ENCODE measurements around the gene ALG13. TPM values are rescaled to one million over a fixed set of nuclear protein-coding genes. Genes with fewer than 3 reads are reported as not detected.
"Not testable (repeated sequence)": the region's sequence is repeated elsewhere in the genome, so short reads cannot be mapped to it uniquely, and the experiment has no call there.

ALG13 gene
- total RNA-seq, 1 donor: 97.1 TPM

DNA sequence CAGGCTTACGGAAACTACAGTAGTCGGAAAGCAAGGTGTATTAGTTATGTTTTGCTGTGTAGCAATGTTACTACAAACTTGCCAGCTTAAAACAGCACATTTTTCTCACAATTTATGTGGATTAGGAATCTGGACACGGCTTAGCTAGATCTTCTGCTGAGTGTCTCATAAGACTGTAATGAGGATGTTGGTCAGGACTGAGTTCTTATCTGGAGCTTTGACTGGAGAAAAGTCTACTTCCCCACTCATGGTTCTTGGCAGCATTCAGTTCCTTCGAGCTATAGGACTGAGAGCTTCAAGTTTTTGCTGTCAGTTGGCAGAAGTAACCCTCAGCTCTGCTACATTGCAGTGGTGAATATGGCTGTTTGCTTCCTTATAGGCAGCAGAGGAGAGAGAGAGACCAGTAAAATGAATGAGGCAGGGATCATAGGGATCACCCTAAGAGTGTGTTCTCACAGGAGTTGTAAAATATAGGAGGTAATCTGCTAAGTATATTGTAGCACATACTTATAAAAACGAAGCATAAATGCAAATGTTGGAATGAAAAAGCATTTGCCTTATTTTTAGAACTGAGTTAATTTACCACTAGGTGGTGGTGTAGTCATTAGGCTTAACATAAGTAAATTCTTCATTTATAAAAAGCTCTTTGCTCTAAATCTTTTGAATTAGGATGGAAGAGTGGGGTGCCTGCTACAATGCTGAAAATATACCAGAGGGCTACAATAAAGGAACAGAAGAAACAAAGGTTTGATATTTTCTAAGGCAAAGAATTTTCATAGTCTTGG, 38.6 kb downstream of the ALG13 start:
- Histone ChIP-seq H3K27me3 (ENCODE audit: insufficient read depth, low read length) (no peaks in the 10 kb centered on the region), H3K4me3 (ENCODE audit: low read length) (no peak overlapping the region), H3K9me3 (ENCODE audit: low read depth, low read length) (no peaks in the 10 kb centered on the region), H3K4me1 (ENCODE audit: insufficient read depth, low read length) (no peaks in the 10 kb centered on the region)

DNA sequence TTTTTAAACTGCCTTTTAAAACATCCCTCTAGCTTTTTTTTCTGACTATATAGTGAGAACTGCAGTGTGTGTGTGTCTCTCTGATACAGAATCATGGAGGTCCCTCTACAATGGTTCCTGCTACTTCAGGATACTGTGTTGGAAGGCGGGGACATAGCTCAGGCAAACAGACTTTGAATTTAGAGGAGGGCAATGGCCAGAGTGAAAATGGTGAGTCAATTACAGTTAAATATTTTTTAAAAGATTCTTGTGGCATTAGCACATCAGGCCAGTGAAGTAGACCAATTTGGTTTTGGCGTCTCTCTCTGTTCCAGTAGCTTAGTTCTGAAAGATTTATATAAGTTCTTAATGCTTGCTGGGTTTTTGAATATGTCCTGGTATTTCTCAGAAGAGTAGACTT, 47.1 kb downstream of the ALG13 start:
- Histone ChIP-seq H3K27me3 (ENCODE audit: insufficient read depth, low read length) (no peaks in the 10 kb centered on the region), H3K9me3 (ENCODE audit: low read depth, low read length) (no peaks in the 10 kb centered on the region), H3K4me3 (ENCODE audit: low read length) (no peak overlapping the region), H3K4me1 (ENCODE audit: insufficient read depth, low read length) (no peaks in the 10 kb centered on the region)

DNA sequence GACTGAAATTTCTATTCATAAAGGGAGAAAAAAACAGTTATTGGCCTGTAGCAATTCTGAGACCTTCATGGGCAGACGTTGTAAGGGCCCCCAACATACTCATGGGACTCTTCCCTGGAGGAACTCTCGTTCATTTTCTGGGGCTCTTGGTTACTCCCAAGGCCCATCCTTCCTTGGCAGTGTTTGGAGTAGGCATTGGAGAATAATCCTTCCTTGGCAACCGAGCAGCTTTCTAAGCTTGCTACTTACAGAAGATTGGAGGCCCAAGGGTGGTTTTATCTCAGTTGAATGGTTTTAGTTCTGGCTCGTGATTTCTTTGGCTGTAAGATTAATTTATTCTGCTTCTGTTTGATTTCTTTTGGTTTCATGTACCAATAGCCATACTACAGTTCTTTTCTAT, 50.4 kb downstream of the ALG13 start:
- H3K27me3 ChIP-seq (ENCODE audit: insufficient read depth, low read length): no peaks in the 10 kb centered on the region
- no peaks in the 10 kb centered on the region for H3K9me3 ChIP-seq (ENCODE audit: low read depth, low read length)
- H3K4me1 ChIP-seq (ENCODE audit: insufficient read depth, low read length): no peaks in the 10 kb centered on the region
- no peak overlapping the region for H3K4me3 ChIP-seq (ENCODE audit: low read length)

DNA sequence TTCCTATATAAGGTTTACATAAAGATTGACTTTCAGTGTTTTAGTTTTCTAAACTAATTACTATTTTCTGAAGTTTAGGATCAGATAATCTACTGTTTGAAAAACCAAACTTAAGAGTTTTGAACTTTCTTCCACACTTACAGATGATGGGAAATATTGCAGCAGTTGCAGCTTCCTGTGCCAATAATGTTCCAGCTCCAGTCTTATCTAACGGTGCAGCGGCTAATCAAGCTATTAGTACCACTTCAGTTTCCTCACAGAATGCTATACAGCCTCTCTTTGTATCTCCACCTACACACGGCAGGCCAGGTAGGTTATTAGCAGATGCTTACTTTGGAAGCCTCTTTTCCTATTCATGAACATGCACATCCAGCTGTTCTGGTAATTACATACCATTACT, 55.6 kb downstream of the ALG13 start:
- H3K27me3 ChIP-seq (ENCODE audit: insufficient read depth, low read length): no peaks in the 10 kb centered on the region

GRCh38 chrX:111742018-111742417, 61.0 kb downstream of the ALG13 start:
- H3K4me3 ChIP-seq (ENCODE audit: low read length): no peak overlapping the region
- H3K9me3 ChIP-seq (ENCODE audit: low read depth, low read length): no peaks in the 10 kb centered on the region
- no peaks in the 10 kb centered on the region for H3K4me1 ChIP-seq (ENCODE audit: insufficient read depth, low read length)
- H3K27me3 ChIP-seq (ENCODE audit: insufficient read depth, low read length): no peaks in the 10 kb centered on the region

More for the DNA sequence above, 55.6 kb downstream of the ALG13 start:
- Histone ChIP-seq H3K4me1 (ENCODE audit: insufficient read depth, low read length) (no peaks in the 10 kb centered on the region), H3K4me3 (ENCODE audit: low read length) (no peak overlapping the region), H3K9me3 (ENCODE audit: low read depth, low read length) (no peaks in the 10 kb centered on the region)

GRCh38 chrX:111743316-111743715, 62.3 kb downstream of the ALG13 start:
- Histone ChIP-seq H3K4me3 (ENCODE audit: low read length) (no peak overlapping the region), H3K9me3 (ENCODE audit: low read depth, low read length) (no peaks in the 10 kb centered on the region), H3K4me1 (ENCODE audit: insufficient read depth, low read length) (no peaks in the 10 kb centered on the region), H3K27me3 (ENCODE audit: insufficient read depth, low read length) (no peaks in the 10 kb centered on the region)

GRCh38 chrX:111756486-111756885, 75.5 kb downstream of the ALG13 start:
- no peaks in the 10 kb centered on the region for H3K27me3 ChIP-seq (ENCODE audit: insufficient read depth, low read length)
- no peaks in the 10 kb centered on the region for H3K4me1 ChIP-seq (ENCODE audit: insufficient read depth, low read length)
- no peaks in the 10 kb centered on the region for H3K9me3 ChIP-seq (ENCODE audit: low read depth, low read length)
- no peak overlapping the region for H3K4me3 ChIP-seq (ENCODE audit: low read length)

- Histone ChIP-seq H3K4me1 (ENCODE audit: insufficient read depth, low read length) (no peaks in the 10 kb centered on the region), H3K4me3 (ENCODE audit: low read length) (no peak overlapping the region), H3K9me3 (ENCODE audit: low read depth, low read length) (no peaks in the 10 kb centered on the region), H3K27me3 (ENCODE audit: insufficient read depth, low read length) (no peaks in the 10 kb centered on the region)
These were observed 78.7 kb downstream of the ALG13 start for GRCh38 chrX:111759686-111760085.

GRCh38 chrX:111761578-111762135, 80.7 kb downstream of the ALG13 start:
- no peaks in the 10 kb centered on the region for H3K4me1 ChIP-seq (ENCODE audit: insufficient read depth, low read length)
- H3K9me3 ChIP-seq (ENCODE audit: low read depth, low read length): no peaks in the 10 kb centered on the region
- no peak overlapping the region for H3K4me3 ChIP-seq (ENCODE audit: low read length)
- no peaks in the 10 kb centered on the region for H3K27me3 ChIP-seq (ENCODE audit: insufficient read depth, low read length)

GRCh38 chrX:111778591-111778990, 97.6 kb downstream of the ALG13 start:
- Histone ChIP-seq H3K9me3 (ENCODE audit: low read depth, low read length) (no peaks in the 10 kb centered on the region), H3K4me1 (ENCODE audit: insufficient read depth, low read length) (peaks cover 3% of the 10 kb centered on the region), H3K4me3 (ENCODE audit: low read length) (no peak overlapping the region), H3K27me3 (ENCODE audit: insufficient read depth, low read length) (no peaks in the 10 kb centered on the region)

DNA sequence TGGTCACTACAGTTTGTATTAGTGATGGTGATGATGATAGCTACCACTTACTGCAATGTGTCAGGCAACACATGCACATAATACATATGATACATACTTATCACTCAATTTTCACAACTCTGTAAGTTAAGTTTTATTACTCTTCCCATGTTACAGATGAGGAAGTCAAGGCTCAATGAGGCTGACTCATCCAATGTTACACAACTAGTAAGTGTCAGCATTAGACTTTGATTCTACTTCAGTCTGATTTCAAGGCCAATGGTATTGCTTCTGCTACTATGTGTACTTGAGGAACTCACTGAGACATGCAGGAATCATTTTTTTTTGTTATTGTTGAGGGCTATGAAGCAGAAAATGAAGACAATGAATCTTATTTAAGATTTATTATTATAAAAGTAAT, 98.6 kb downstream of the ALG13 start:
- Histone ChIP-seq H3K27me3 (ENCODE audit: insufficient read depth, low read length) (no peaks in the 10 kb centered on the region), H3K9me3 (ENCODE audit: low read depth, low read length) (no peaks in the 10 kb centered on the region), H3K4me3 (ENCODE audit: low read length) (no peak overlapping the region), H3K4me1 (ENCODE audit: insufficient read depth, low read length) (peaks cover 3% of the 10 kb centered on the region)

DNA sequence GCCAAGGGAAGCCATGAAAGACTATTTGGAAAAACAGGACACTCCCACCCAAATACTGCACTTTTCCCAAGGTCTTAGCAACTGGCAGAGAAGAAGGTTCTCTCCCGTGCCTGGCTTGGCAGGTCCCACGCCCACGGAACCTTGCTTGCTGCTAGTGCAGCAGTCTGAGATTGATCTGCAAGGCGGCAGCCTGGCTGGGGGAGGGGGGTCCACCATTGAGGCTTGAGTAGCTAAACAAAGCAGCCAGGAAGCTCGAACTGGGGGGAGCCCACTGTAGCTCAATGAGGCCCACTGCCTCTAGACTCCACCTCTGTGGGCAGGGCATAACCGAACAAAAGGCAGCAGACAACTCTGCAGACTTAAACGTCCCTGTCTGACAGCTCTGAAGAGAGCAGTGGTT, 103.7 kb downstream of the ALG13 start:
- Histone ChIP-seq H3K9me3 (ENCODE audit: low read depth, low read length) (no peaks in the 10 kb centered on the region), H3K4me1 (ENCODE audit: insufficient read depth, low read length) (peaks cover 3% of the 10 kb centered on the region), H3K4me3 (ENCODE audit: low read length) (no peak overlapping the region), H3K27me3 (ENCODE audit: insufficient read depth, low read length) (no peaks in the 10 kb centered on the region)

DNA sequence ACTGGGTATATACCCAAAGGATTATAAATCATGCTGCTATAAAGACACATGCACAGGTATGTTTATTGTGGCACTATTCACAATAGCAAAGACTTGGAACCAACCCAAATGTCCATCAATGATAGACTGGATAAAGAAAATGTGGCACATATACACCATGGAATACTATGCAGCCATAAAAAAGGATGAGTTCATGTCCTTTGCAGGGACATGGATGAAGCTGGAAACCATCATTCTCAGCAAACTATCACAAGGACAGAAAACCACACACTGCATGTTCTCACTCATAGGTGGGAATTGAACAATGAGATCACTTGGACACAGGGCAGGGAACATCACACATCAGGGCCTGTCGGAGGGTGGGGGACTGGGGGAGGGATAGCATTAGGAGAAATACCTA, 109.1 kb downstream of the ALG13 start:
- H3K9me3 ChIP-seq (ENCODE audit: low read depth, low read length); H3K27me3 ChIP-seq (ENCODE audit: insufficient read depth, low read length); H3K4me1 ChIP-seq (ENCODE audit: insufficient read depth, low read length); H3K4me3 ChIP-seq (ENCODE audit: low read length): not testable (repeated sequence)

All from mononuclear cell (primary cell).